Thyroid gland (tissue), 4 donors: ENCODE results near the gene ATP8A1. TPM values are rescaled to one million over a fixed set of nuclear protein-coding genes. Genes with fewer than 3 reads are reported as not detected.

ENCODE experiments used
- DNase-seq, 2 donors: peaks; one replicate each; pipeline ENCODE4 v3.0.0-alpha.2; 2019
- H3K27ac ChIP-seq, 3 donors: fragments of 200-600 bp; sonication (generic); 1 replicate in 2 of 3; 2 replicates in 1 of 3; pipeline ENCODE4 v1.5.1; 2016 to 2019; ENCODE audit warnings: mild to moderate bottlenecking in 1 of 3, moderate library complexity in 1 of 3
- H3K27me3 ChIP-seq: fragments of 200-600 bp; sonication (generic); one replicate; pipeline ENCODE4 v1.5.1; 2019
- H3K36me3 ChIP-seq, 2 donors: fragments of 200-600 bp; sonication (generic); one replicate each; pipeline ENCODE4 v1.5.1; 2016 to 2019
- H3K4me1 ChIP-seq, 2 donors: fragments of 200-600 bp; sonication (generic); one replicate each; pipeline ENCODE4 v1.5.1; 2017 to 2019
- H3K4me3 ChIP-seq, 3 donors: fragments of 200-600 bp; sonication (generic); replicated peaks in 1 of 3; 1 replicate in 2 of 3; 2 replicates in 1 of 3; pipeline ENCODE4 v1.5.1; 2016; ENCODE audit warnings: mild to moderate bottlenecking in 1 of 3
- H3K9me3 ChIP-seq: fragments of 200-600 bp; sonication (generic); one replicate; pipeline ENCODE4 v1.5.1; 2017
- POLR2A ChIP-seq, 2 donors: fragments of 450-650 bp; IDR thresholded peaks; one replicate each; pipeline ENCODE4 v1.6.1; 2017; ENCODE audit warnings: antibody characterized with exemption in 2 of 2, mild to moderate bottlenecking in 2 of 2, moderate library complexity in 1 of 2
- WGBS, 2 donors: methylation state at CpG; one replicate each; pipeline ENCODE4 v1.1.5; 2017; 5-methylcytosine and 5-hydroxymethylcytosine counted together
- intact Hi-C: fragments of 100-400 bp; cut with DNase I; formaldehyde crosslinking; loops from one replicate; pipeline ENCODE4 v1.15.1; 2023
- total RNA-seq, 4 donors: library from RNA; depleted of rRNA; stranded (reverse); fragments of >200 nt; gene quantifications; one replicate each; pipeline ENCODE4 v1.2.3, GENCODE V29; 2016
- TF ChIP-seq, protein P1 (sequence below), 6 experiments: fragments of 200-600 bp in 3 of 6; fragments of 450-650 bp in 3 of 6; sonication (generic) in 3 of 6; IDR thresholded peaks; one replicate each; pipeline ENCODE4 v1.5.1; 2016 to 2019; ENCODE audit warnings: antibody characterized with exemption in 6 of 6, mild to moderate bottlenecking in 2 of 6, inconsistent platforms in 1 of 6, moderate library complexity in 1 of 6

Gene ATP8A1
- total RNA-seq, 4 donors from 2014 or later = 191 to 274 (median 245) TPM

DNA sequence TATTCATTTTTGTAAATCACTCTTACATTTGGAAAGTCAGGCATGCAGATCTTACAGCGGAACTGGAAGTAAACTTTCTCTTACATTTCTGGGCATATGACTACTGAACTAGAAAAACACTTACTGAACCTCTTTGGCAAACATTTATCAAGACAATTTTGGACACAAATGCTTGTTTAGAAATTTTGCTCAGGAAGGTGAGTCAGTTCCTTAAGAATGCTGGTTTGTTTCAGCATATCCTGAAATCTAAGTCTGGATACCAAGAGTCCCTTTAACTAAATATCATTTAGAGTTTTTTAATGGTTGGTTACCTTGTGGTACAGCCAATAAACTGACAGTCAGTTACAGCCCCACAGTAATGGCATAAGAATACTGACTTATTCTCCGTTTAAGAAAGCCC lies 244.7 kb downstream of the ATP8A1 start:
- no peaks in the 10 kb centered on the region for H3K27me3 ChIP-seq
- peaks cover 8 to 25% of the 10 kb centered on the region in 2 donors for H3K4me1 ChIP-seq
- 51 to 78% methylated on average over 2 of the region's 2 CpGs for WGBS, 2 donors

DNA sequence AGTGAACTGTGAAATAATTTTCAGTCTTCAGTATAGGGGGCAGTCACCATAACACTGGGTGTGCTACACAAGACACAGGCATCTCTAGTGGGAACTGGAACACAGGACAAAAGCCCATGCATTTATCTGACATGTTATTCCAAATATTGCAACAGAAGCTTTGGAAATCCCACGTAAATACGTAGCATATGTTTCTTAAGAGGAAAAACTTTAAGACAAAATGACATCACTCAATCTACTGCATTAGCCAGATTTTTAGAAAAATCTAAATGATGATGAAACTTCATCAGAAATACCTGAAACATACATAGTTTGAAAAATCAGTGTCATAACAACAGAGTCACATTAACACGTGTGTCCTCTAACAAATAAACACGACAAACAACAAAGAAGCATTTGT lies 245.1 kb downstream of the ATP8A1 start:
- TF ChIP-seq POLR2A (IDR thresholded peaks at IDR 0.05) = no peak
- TF ChIP-seq, protein P1, sequence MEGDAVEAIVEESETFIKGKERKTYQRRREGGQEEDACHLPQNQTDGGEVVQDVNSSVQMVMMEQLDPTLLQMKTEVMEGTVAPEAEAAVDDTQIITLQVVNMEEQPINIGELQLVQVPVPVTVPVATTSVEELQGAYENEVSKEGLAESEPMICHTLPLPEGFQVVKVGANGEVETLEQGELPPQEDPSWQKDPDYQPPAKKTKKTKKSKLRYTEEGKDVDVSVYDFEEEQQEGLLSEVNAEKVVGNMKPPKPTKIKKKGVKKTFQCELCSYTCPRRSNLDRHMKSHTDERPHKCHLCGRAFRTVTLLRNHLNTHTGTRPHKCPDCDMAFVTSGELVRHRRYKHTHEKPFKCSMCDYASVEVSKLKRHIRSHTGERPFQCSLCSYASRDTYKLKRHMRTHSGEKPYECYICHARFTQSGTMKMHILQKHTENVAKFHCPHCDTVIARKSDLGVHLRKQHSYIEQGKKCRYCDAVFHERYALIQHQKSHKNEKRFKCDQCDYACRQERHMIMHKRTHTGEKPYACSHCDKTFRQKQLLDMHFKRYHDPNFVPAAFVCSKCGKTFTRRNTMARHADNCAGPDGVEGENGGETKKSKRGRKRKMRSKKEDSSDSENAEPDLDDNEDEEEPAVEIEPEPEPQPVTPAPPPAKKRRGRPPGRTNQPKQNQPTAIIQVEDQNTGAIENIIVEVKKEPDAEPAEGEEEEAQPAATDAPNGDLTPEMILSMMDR (IDR thresholded peaks at IDR 0.05) = no peak
- Histone ChIP-seq H3K27ac (peak overlapping the region in 1 of 3 donors; percentile 52), H3K4me1 (peaks cover 8 to 25% of the 10 kb centered on the region in 2 donors), H3K36me3 (no peaks in the 10 kb centered on the region), H3K27me3 (no peaks in the 10 kb centered on the region), H3K9me3 (no peaks in the 10 kb centered on the region), H3K4me3 (no peak overlapping the region)
- WGBS, 2 donors = 90% methylated on average over 4 of the region's 4 CpGs
- intact Hi-C loops = no loop called here
- no peak for DNase-seq

More for the DNA sequence above, 244.7 kb downstream of the ATP8A1 start:
- Histone ChIP-seq H3K4me3 (no peak overlapping the region), H3K36me3 (no peaks in the 10 kb centered on the region), H3K27ac (peak overlapping the region; percentile 30 to 52 (median 42)), H3K9me3 (no peaks in the 10 kb centered on the region)
- no peak for TF ChIP-seq POLR2A (IDR thresholded peaks at IDR 0.05)
- TF ChIP-seq, protein P1 (IDR thresholded peaks at IDR 0.05) = no peak
- intact Hi-C loops = no loop called here
- DNase-seq = no peak

DNA sequence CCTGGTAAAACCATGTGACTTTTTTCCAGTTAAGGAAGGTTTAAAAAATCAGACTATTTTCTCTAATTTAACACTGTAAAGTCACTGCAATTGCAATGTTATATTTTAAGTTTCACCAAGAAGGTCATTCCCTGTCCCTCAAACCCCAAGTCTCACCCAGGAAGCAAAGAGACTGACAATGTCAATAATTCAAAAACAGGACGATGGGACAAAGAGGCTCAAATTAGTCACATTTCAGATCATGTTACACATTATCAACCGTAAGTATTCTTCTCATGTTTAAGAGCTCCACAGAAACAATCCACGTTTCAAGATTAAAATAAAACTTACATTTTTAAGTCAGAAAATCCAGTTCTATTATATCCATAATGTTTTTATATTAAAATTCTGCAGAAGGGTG lies 246.5 kb downstream of the ATP8A1 start:
- intact Hi-C loops = no loop called here
- Histone ChIP-seq H3K36me3 (no peaks in the 10 kb centered on the region), H3K4me3 (no peak overlapping the region), H3K4me1 (peaks cover 8 to 25% of the 10 kb centered on the region in 2 donors), H3K27ac (no peak overlapping the region), H3K9me3 (no peaks in the 10 kb centered on the region), H3K27me3 (no peaks in the 10 kb centered on the region)
- no peak for DNase-seq
- no peak for TF ChIP-seq POLR2A (IDR thresholded peaks at IDR 0.05)
- TF ChIP-seq, protein P1 (IDR thresholded peaks at IDR 0.05) = no peak
- 90 to 91% methylated on average over 3 of the region's 3 CpGs for WGBS, 2 donors

DNA sequence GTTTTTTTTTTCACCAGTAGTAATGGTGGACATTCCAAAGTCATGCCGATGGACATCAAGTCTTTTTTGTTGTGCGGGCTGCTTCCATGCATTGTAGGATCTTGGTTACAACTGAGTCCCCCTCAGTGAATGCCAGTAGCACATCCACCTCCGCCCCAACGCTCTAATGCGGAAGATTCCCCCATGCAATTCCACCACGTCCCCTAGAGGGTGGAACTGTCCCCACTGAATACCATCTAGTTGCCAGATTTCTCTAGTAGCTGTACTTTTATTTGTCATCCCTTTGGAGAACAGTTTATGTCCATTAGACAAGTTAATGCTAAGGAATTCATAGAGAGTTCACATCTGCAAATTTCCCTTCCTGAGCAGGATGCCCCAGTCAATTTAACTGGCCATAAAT lies 252.9 kb downstream of the ATP8A1 start:
- Histone ChIP-seq H3K4me1 (no peaks in the 10 kb centered on the region), H3K4me3 (no peak overlapping the region), H3K9me3 (no peaks in the 10 kb centered on the region), H3K36me3 (no peaks in the 10 kb centered on the region), H3K27ac (no peak overlapping the region), H3K27me3 (no peaks in the 10 kb centered on the region)
- TF ChIP-seq, protein P1 (IDR thresholded peaks at IDR 0.05) = no peak
- no peak for TF ChIP-seq POLR2A (IDR thresholded peaks at IDR 0.05)
- DNase-seq = no peak
- intact Hi-C loops = no loop called here
- 80 to 81% methylated on average over 6 of the region's 6 CpGs for WGBS, 2 donors

DNA sequence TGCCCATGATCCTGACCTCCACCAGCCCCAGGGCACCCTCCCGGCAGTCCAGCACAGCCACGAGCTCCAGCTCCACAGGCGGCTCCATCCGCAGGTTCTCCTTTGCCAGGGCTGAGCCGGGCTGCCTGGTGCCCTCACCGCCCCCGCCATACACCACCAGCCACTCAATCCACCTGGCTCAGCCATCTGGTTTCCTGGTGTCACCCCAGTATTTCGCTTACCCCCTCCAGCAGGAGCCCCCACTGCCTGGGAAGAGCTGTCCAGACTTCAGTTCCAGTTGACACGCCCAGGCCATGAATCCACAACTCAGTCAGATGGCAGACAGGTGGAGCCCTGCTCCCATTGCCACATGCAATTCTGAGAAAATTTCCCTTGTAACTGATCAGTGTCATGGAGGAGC lies 255.7 kb downstream of the ATP8A1 start:
- H3K4me3 ChIP-seq = no peak overlapping the region
- WGBS, 2 donors = 53 to 78% methylated on average over 9 of the region's 9 CpGs
- TF ChIP-seq, protein P1 (IDR thresholded peaks at IDR 0.05) = peak in 3 of 6 experiments; percentile 11 to 26 (median 25)
- TF ChIP-seq POLR2A (IDR thresholded peaks at IDR 0.05) = no peak
- H3K36me3 ChIP-seq = no peaks in the 10 kb centered on the region
- intact Hi-C loops = no loop called here
- H3K27me3 ChIP-seq = no peaks in the 10 kb centered on the region
- H3K9me3 ChIP-seq = no peaks in the 10 kb centered on the region
- H3K4me1 ChIP-seq = peaks cover 8 to 19% of the 10 kb centered on the region in 2 donors
- DNase-seq = no peak
- no peak overlapping the region for H3K27ac ChIP-seq
